Spleen (tissue), 11 donors: ENCODE data around the gene RUFY3. TPM values are rescaled to one million over a fixed set of nuclear protein-coding genes. Genes with fewer than 3 reads are reported as not detected.

Experiments
- DNase-seq: peaks from one replicate; pipeline ENCODE4 v3.0.0-alpha.2; 2020
- H3K27ac ChIP-seq, 8 donors: fragments of 200-600 bp; sonication (generic) in 7 of 8; 1 replicate in 4 of 8; 2 replicates in 4 of 8; pipeline versions ENCODE4 v1.5.0 to v1.8.0; 2016 to 2021; ENCODE audit warnings: inconsistent platforms in 4 of 8, mild to moderate bottlenecking in 4 of 8, moderate library complexity in 1 of 8
- H3K27me3 ChIP-seq, 7 donors: fragments of 200-600 bp; sonication (generic) in 6 of 7; replicated peaks in 1 of 7; 1 replicate in 4 of 7; 2 replicates in 3 of 7; pipeline versions ENCODE4 v1.5.0 to v1.8.0; 2016 to 2021; ENCODE audit warnings: inconsistent platforms in 3 of 7, mild to moderate bottlenecking in 1 of 7
- H3K36me3 ChIP-seq, 6 donors: fragments of 200-600 bp; sonication (generic) in 5 of 6; 1 replicate in 4 of 6; 2 replicates in 2 of 6; pipeline versions ENCODE4 v1.5.0 to v1.8.0; 2016 to 2021; ENCODE audit warnings: inconsistent platforms in 2 of 6
- H3K4me1 ChIP-seq, 6 donors: fragments of 200-600 bp; sonication (generic) in 5 of 6; 1 replicate in 3 of 6; 2 replicates in 3 of 6; pipeline versions ENCODE4 v1.5.0 to v1.8.0; 2016 to 2021; ENCODE audit warnings: inconsistent platforms in 3 of 6
- H3K4me3 ChIP-seq, 8 donors: fragments of 200-600 bp; sonication (generic) in 7 of 8; 1 replicate in 4 of 8; 2 replicates in 4 of 8; pipeline versions ENCODE4 v1.5.0 to v1.8.0; 2016 to 2021; ENCODE audit warnings: inconsistent platforms in 4 of 8, mild to moderate bottlenecking in 4 of 8, moderate library complexity in 2 of 8
- H3K9me3 ChIP-seq, 8 donors: fragments of 200-600 bp; sonication (generic) in 7 of 8; 1 replicate in 4 of 8; 2 replicates in 4 of 8; pipeline versions ENCODE4 v1.5.0 to v1.8.0; 2016 to 2021; ENCODE audit warnings: inconsistent platforms in 4 of 8
- CTCF ChIP-seq, 11 experiments: fragments of 200-600 bp in 7 of 11; fragments of 450-650 bp in 4 of 11; sonication (generic) in 4 of 11; IDR thresholded peaks in 8 of 11; conservative IDR thresholded peaks in 3 of 11; 1 replicate in 7 of 11; 2 replicates in 4 of 11; pipeline versions ENCODE4 v1.4.0 to v1.8.0; 2016 to 2021; ENCODE audit warnings: antibody characterized with exemption in 11 of 11, inconsistent platforms in 4 of 11, mild to moderate bottlenecking in 1 of 11
- POLR2A ChIP-seq, 3 donors: fragments of 450-650 bp; IDR thresholded peaks; one replicate each; pipeline ENCODE4 v1.5.1; 2017; ENCODE audit warnings: antibody characterized with exemption in 3 of 3, mild to moderate bottlenecking in 1 of 3
- POLR2AphosphoS5 ChIP-seq, 3 donors: sonication (generic); formaldehyde crosslinking; IDR thresholded peaks; one replicate each; pipeline ENCODE4 v1.5.1; 2017; ENCODE audit warnings: antibody characterized with exemption in 3 of 3
- WGBS, 5 donors: extraction: QIAGEN DNeasy Blood & Tissue Kit in 3 of 5; methylation state at CpG; one replicate each; pipeline versions ENCODE4 v1.1.5 to v1.1.7; 2013 to 2018; 5-methylcytosine and 5-hydroxymethylcytosine counted together
- intact Hi-C: fragments of 100-400 bp; cut with DNase I; formaldehyde crosslinking; loops from one replicate; pipeline ENCODE4 v1.15.0; 2023; ENCODE audit warnings: low total_unique reads
- polyA plus RNA-seq, 3 donors: library from polyadenylated mRNA; stranded (reverse); fragments of 200-250 nt; gene quantifications; one replicate each; pipeline ENCODE4 v1.2.1, GENCODE V29; 2013
- total RNA-seq, 7 donors: library from RNA; depleted of rRNA in 3 of 7; stranded (reverse); fragments of >200 nt in 3 of 7; fragmentation: NEBNext Ultra II Directional in 4 of 7; extraction: Animal tissue kit (Norgen Biotek cat#: 25700) in 4 of 7; gene quantifications; one replicate each; pipeline versions ENCODE4 v1.1.0 to v1.2.1, GENCODE V29; 2016 to 2021
- donor health status: healthy with polysubstance abuse.
- donor health status: DM: no; HTN: no; CAD: no; lungs with moderate emphysema.
- donor health status: DM: no; HTN: no; CAD: no.
- donor health status: Bipolar disorder and iron deficiency.
- donor health status: healthy.
- donor health status: DM: no; HTN: no; CAD: no.
- donor health status: DM: yes; HTN: yes; CAD: no.

The RUFY3 gene
- total and polyA plus RNA-seq, 10 donors = 19.2 to 96.8 (median 76.2) TPM

- DNase-seq = peak; percentile 73
- Histone ChIP-seq H3K4me3 (peak overlapping the region; percentile 73 to 84 (median 82)), H3K27me3 (no peaks in the 10 kb centered on the region), H3K4me1 (peaks cover 26 to 49% (median 45%) of the 10 kb centered on the region in 6 donors), H3K27ac (peak overlapping the region; percentile 89 to 99 (median 92)), H3K9me3 (no peaks in the 10 kb centered on the region), H3K36me3 (peaks cover 0 to 20% (median 5%) of the 10 kb centered on the region in 6 donors)
- intact Hi-C loops = loop anchor here (10.0 kb wide), 1 partner anchor 307 kb away; the partner anchor contains the start of gene DCK
- no peak for TF ChIP-seq POLR2AphosphoS5 (IDR thresholded peaks at IDR 0.05)
- TF ChIP-seq CTCF (IDR thresholded peaks at IDR 0.05 in 8 of 11, conservative IDR thresholded peaks at IDR 0.05 in 3 of 11) = no peak
- TF ChIP-seq POLR2A (IDR thresholded peaks at IDR 0.05) = no peak
- WGBS, 5 donors = 68 to 74% (median 69%) methylated on average over 13 of the region's 13 CpGs
Measured at GRCh38 chr4:70687392-70687791, 34.4 kb upstream of the RUFY3 start.

GRCh38 chr4:70687821-70688794 is 33.7 kb upstream of the RUFY3 start, which contains the start of gene UTP3:
UTP3 (plus strand) TSS chr4:70688532; CDS start chr4:70688678, 146 bp downstream.
- H3K27ac ChIP-seq = peak within 1 kb of the TSS; percentile 89 to 99 (median 92)
- 0 to 1% (median 0%) methylated on average over 54 to 70 of the region's 70 CpGs for WGBS, 5 donors
- H3K27me3 ChIP-seq = no peaks in the 10 kb centered on the region
- peaks cover 0 to 27% (median 5%) of the 10 kb centered on the region in 6 donors for H3K36me3 ChIP-seq
- DNase-seq = peak; percentile 97
- no peaks in the 10 kb centered on the region for H3K9me3 ChIP-seq
- H3K4me1 ChIP-seq = peaks cover 26 to 56% (median 49%) of the 10 kb centered on the region in 6 donors
- intact Hi-C loops = loop anchor here (10.0 kb wide), 1 partner anchor 307 kb away; the partner anchor contains the start of gene DCK
- TF ChIP-seq POLR2AphosphoS5 (IDR thresholded peaks at IDR 0.05) (peak; percentile 91 to 95 (median 93)), CTCF (IDR thresholded peaks at IDR 0.05 in 8 of 11, conservative IDR thresholded peaks at IDR 0.05 in 3 of 11) (peak; percentile 83 to 99 (median 97)), POLR2A (IDR thresholded peaks at IDR 0.05) (peak in 1 of 3 donors; percentile 26)
- peak within 1 kb of the TSS; percentile 73 to 84 (median 82) for H3K4me3 ChIP-seq

- intact Hi-C loops = loop anchor here (10.0 kb wide), 1 partner anchor 306 kb away; the partner anchor contains the start of gene DCK
- DNase-seq = peak; percentile 75
- Histone ChIP-seq H3K36me3 (peaks cover 0 to 31% (median 5%) of the 10 kb centered on the region in 6 donors), H3K27ac (peak overlapping the region; percentile 89 to 99 (median 92)), H3K4me1 (peaks cover 26 to 61% (median 49%) of the 10 kb centered on the region in 6 donors), H3K4me3 (peak overlapping the region; percentile 73 to 84 (median 82)), H3K9me3 (no peaks in the 10 kb centered on the region), H3K27me3 (no peaks in the 10 kb centered on the region)
- no peak for TF ChIP-seq CTCF (IDR thresholded peaks at IDR 0.05 in 8 of 11, conservative IDR thresholded peaks at IDR 0.05 in 3 of 11)
- TF ChIP-seq POLR2A (IDR thresholded peaks at IDR 0.05) = no peak
- TF ChIP-seq POLR2AphosphoS5 (IDR thresholded peaks at IDR 0.05) = no peak
- WGBS, 5 donors = 1 to 4% (median 2%) methylated on average over 19 of the region's 19 CpGs
Measured at GRCh38 chr4:70688795-70689231, 33.0 kb upstream of the RUFY3 start.
